NT2/D1 (cell line): ENCODE results near the gene AANAT.

Experiments
- SUZ12 ChIP-seq: IDR thresholded peaks from 2 replicates; pipeline ENCODE4 v1.6.1; 2011; ENCODE audit not compliant: insufficient read length, insufficient read depth; ENCODE audit errors: extremely low read depth
- YY1 ChIP-seq: IDR thresholded peaks from 2 replicates; pipeline ENCODE4 v1.6.1; 2011; ENCODE audit not compliant: insufficient read length, insufficient read depth

DNA sequence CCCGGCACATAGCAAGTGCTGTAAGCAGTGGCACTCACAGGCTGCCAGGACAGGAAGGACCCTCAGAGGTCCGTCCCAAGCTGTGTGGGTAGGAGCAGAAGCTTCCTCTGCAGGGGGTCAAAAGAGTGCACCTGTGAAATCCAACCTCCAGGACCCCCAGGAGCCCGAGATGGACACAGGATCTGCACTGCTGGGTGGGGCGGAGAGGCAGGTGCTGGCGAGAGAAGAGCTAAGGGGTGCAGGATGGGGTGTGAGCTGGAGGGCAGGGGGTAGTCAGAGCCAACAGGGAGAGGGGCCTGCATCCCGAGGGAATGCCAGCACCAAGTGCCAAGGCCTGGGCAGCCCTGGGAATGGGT lies 650 bp upstream of the AANAT start:
- no peak for TF ChIP-seq YY1
- no peak for TF ChIP-seq SUZ12
